ENCODE measurements around the gene CDH13.

Gene CDH13

GRCh38 chr16:83045790-83046189 lies 419.0 kb downstream of the CDH13 start:
- TF ChIP-seq FOXP2 (optimal IDR thresholded peaks at IDR 0.05; ENCODE audit: control extremely low read depth, extremely low read length, insufficient read depth) (no peak), POLR2AphosphoS5 (IDR thresholded peaks at IDR 0.05; ENCODE audit: borderline replicate concordance, low read depth, low read length) (no peak), EZH2 (IDR thresholded peaks at IDR 0.05) (no peak)
- Histone ChIP-seq H3K9me3 (ENCODE audit: low read depth, low read length) (no peaks in the 10 kb centered on the region), H3K27ac (no peak overlapping the region), H3K9ac (ENCODE audit: insufficient read length) (no peak overlapping the region), H3K4me3 (no peak overlapping the region), H3K36me3 (ENCODE audit: insufficient read depth, low read length) (no peaks in the 10 kb centered on the region)
- no peak for DNase-seq (ENCODE audit: low read depth, low spot score)

GRCh38 chr16:83046664-83047063 lies 419.9 kb downstream of the CDH13 start:
- H3K4me3 ChIP-seq, result no peak overlapping the region
- no peak for TF ChIP-seq POLR2AphosphoS5 (IDR thresholded peaks at IDR 0.05; ENCODE audit: borderline replicate concordance, low read depth, low read length)
- TF ChIP-seq EZH2 (IDR thresholded peaks at IDR 0.05), result no peak
- TF ChIP-seq FOXP2 (optimal IDR thresholded peaks at IDR 0.05; ENCODE audit: control extremely low read depth, extremely low read length, insufficient read depth), result no peak

GRCh38 chr16:83051451-83051850 lies 424.7 kb downstream of the CDH13 start:
- Histone ChIP-seq H3K9ac (ENCODE audit: insufficient read length) (no peak overlapping the region), H3K27ac (no peak overlapping the region), H3K36me3 (ENCODE audit: insufficient read depth, low read length) (no peaks in the 10 kb centered on the region), H3K9me3 (ENCODE audit: low read depth, low read length) (no peaks in the 10 kb centered on the region), H3K4me3 (no peak overlapping the region)
- TF ChIP-seq EZH2 (IDR thresholded peaks at IDR 0.05) (no peak), POLR2AphosphoS5 (IDR thresholded peaks at IDR 0.05; ENCODE audit: borderline replicate concordance, low read depth, low read length) (no peak), FOXP2 (optimal IDR thresholded peaks at IDR 0.05; ENCODE audit: control extremely low read depth, extremely low read length, insufficient read depth) (no peak)
- no peak for DNase-seq (ENCODE audit: low read depth, low spot score)

More at GRCh38 chr16:83046664-83047063, 419.9 kb downstream of the CDH13 start:
- no peak for DNase-seq (ENCODE audit: low read depth, low spot score)
- no peak overlapping the region for H3K9ac ChIP-seq (ENCODE audit: insufficient read length)
- no peaks in the 10 kb centered on the region for H3K36me3 ChIP-seq (ENCODE audit: insufficient read depth, low read length)
- no peaks in the 10 kb centered on the region for H3K9me3 ChIP-seq (ENCODE audit: low read depth, low read length)
- H3K27ac ChIP-seq, result no peak overlapping the region

GRCh38 chr16:83054283-83054682 lies 427.5 kb downstream of the CDH13 start:
- Histone ChIP-seq H3K4me3 (no peak overlapping the region), H3K27ac (no peak overlapping the region), H3K9ac (ENCODE audit: insufficient read length) (no peak overlapping the region), H3K36me3 (ENCODE audit: insufficient read depth, low read length) (no peaks in the 10 kb centered on the region), H3K9me3 (ENCODE audit: low read depth, low read length) (no peaks in the 10 kb centered on the region)
- TF ChIP-seq EZH2 (IDR thresholded peaks at IDR 0.05) (no peak), POLR2AphosphoS5 (IDR thresholded peaks at IDR 0.05; ENCODE audit: borderline replicate concordance, low read depth, low read length) (no peak), FOXP2 (optimal IDR thresholded peaks at IDR 0.05; ENCODE audit: control extremely low read depth, extremely low read length, insufficient read depth) (no peak)
- no peak for DNase-seq (ENCODE audit: low read depth, low spot score)

- no peak overlapping the region for H3K27ac ChIP-seq
- TF ChIP-seq FOXP2 (optimal IDR thresholded peaks at IDR 0.05; ENCODE audit: control extremely low read depth, extremely low read length, insufficient read depth) (no peak), POLR2AphosphoS5 (IDR thresholded peaks at IDR 0.05; ENCODE audit: borderline replicate concordance, low read depth, low read length) (no peak), EZH2 (IDR thresholded peaks at IDR 0.05) (no peak)
- no peak overlapping the region for H3K4me3 ChIP-seq
- H3K36me3 ChIP-seq (ENCODE audit: insufficient read depth, low read length), result no peaks in the 10 kb centered on the region
- DNase-seq (ENCODE audit: low read depth, low spot score), result no peak
- no peaks in the 10 kb centered on the region for H3K9me3 ChIP-seq (ENCODE audit: low read depth, low read length)
- H3K9ac ChIP-seq (ENCODE audit: insufficient read length), result no peak overlapping the region
Measured at GRCh38 chr16:83058376-83058775, 431.6 kb downstream of the CDH13 start.

- Histone ChIP-seq H3K4me3 (no peak overlapping the region), H3K9me3 (ENCODE audit: low read depth, low read length) (no peaks in the 10 kb centered on the region), H3K36me3 (ENCODE audit: insufficient read depth, low read length) (no peaks in the 10 kb centered on the region), H3K9ac (ENCODE audit: insufficient read length) (no peak overlapping the region), H3K27ac (no peak overlapping the region)
- no peak for DNase-seq (ENCODE audit: low read depth, low spot score)
- no peak for TF ChIP-seq FOXP2 (optimal IDR thresholded peaks at IDR 0.05; ENCODE audit: control extremely low read depth, extremely low read length, insufficient read depth)
- TF ChIP-seq POLR2AphosphoS5 (IDR thresholded peaks at IDR 0.05; ENCODE audit: borderline replicate concordance, low read depth, low read length), result no peak
- no peak for TF ChIP-seq EZH2 (IDR thresholded peaks at IDR 0.05)
Measured at GRCh38 chr16:83059237-83059636, 432.5 kb downstream of the CDH13 start.

GRCh38 chr16:83066011-83066410 lies 439.2 kb downstream of the CDH13 start:
- Histone ChIP-seq H3K9me3 (ENCODE audit: low read depth, low read length) (no peaks in the 10 kb centered on the region), H3K36me3 (ENCODE audit: insufficient read depth, low read length) (no peaks in the 10 kb centered on the region), H3K9ac (ENCODE audit: insufficient read length) (no peak overlapping the region), H3K27ac (no peak overlapping the region), H3K4me3 (no peak overlapping the region)
- no peak for TF ChIP-seq EZH2 (IDR thresholded peaks at IDR 0.05)
- TF ChIP-seq FOXP2 (optimal IDR thresholded peaks at IDR 0.05; ENCODE audit: control extremely low read depth, extremely low read length, insufficient read depth), result no peak
- TF ChIP-seq POLR2AphosphoS5 (IDR thresholded peaks at IDR 0.05; ENCODE audit: borderline replicate concordance, low read depth, low read length), result no peak
- no peak for DNase-seq (ENCODE audit: low read depth, low spot score)

GRCh38 chr16:83066881-83067280 lies 440.1 kb downstream of the CDH13 start:
- Histone ChIP-seq H3K4me3 (no peak overlapping the region), H3K36me3 (ENCODE audit: insufficient read depth, low read length) (no peaks in the 10 kb centered on the region), H3K9ac (ENCODE audit: insufficient read length) (no peak overlapping the region), H3K9me3 (ENCODE audit: low read depth, low read length) (no peaks in the 10 kb centered on the region), H3K27ac (no peak overlapping the region)
- DNase-seq (ENCODE audit: low read depth, low spot score), result no peak
- TF ChIP-seq EZH2 (IDR thresholded peaks at IDR 0.05), result no peak

GRCh38 chr16:83068686-83069085 lies 441.9 kb downstream of the CDH13 start:
- DNase-seq (ENCODE audit: low read depth, low spot score), result no peak
- no peak overlapping the region for H3K27ac ChIP-seq
- TF ChIP-seq POLR2AphosphoS5 (IDR thresholded peaks at IDR 0.05; ENCODE audit: borderline replicate concordance, low read depth, low read length), result no peak
- TF ChIP-seq FOXP2 (optimal IDR thresholded peaks at IDR 0.05; ENCODE audit: control extremely low read depth, extremely low read length, insufficient read depth), result no peak
- TF ChIP-seq EZH2 (IDR thresholded peaks at IDR 0.05), result no peak
- no peak overlapping the region for H3K4me3 ChIP-seq
- H3K9me3 ChIP-seq (ENCODE audit: low read depth, low read length), result no peaks in the 10 kb centered on the region
- no peaks in the 10 kb centered on the region for H3K36me3 ChIP-seq (ENCODE audit: insufficient read depth, low read length)
- no peak overlapping the region for H3K9ac ChIP-seq (ENCODE audit: insufficient read length)

Measured in SK-N-MC (cell line).